Measurements from ENCODE around the gene BNIP3. TPM values are rescaled to one million over a fixed set of nuclear protein-coding genes. Genes with fewer than 3 reads are reported as not detected.

Gene BNIP3
- total RNA-seq, 1 donor from 2014 or later, result 88.9 TPM

- Mint-ChIP-seq H3K9me3 (ENCODE audit: low read depth) (no peaks in the 10 kb centered on the region), H3K36me3 (ENCODE audit: low read depth) (peaks cover 9% of the 10 kb centered on the region), H3K27me3 (ENCODE audit: low read depth) (no peaks in the 10 kb centered on the region), H3K4me1 (ENCODE audit: low read depth) (no peaks in the 10 kb centered on the region), H3K4me3 (ENCODE audit: unreplicated experiment) (no peak overlapping the region), H3K27ac (ENCODE audit: unreplicated experiment) (no peak overlapping the region)
- no peak for DNase-seq (ENCODE audit: low spot score)
- TF ChIP-seq CTCF (IDR thresholded peaks at IDR 0.05), result no peak
Observed at GRCh38 chr10:131964298-131964697, 17.4 kb downstream of the BNIP3 start.

GRCh38 chr10:131963811-131964210 lies 17.9 kb downstream of the BNIP3 start:
- Mint-ChIP-seq H3K27ac (ENCODE audit: unreplicated experiment) (no peak overlapping the region), H3K36me3 (ENCODE audit: low read depth) (peaks cover 7% of the 10 kb centered on the region), H3K27me3 (ENCODE audit: low read depth) (no peaks in the 10 kb centered on the region), H3K4me1 (ENCODE audit: low read depth) (no peaks in the 10 kb centered on the region), H3K9me3 (ENCODE audit: low read depth) (no peaks in the 10 kb centered on the region), H3K4me3 (ENCODE audit: unreplicated experiment) (no peak overlapping the region)
- DNase-seq (ENCODE audit: low spot score), result no peak
- TF ChIP-seq CTCF (IDR thresholded peaks at IDR 0.05), result no peak

- H3K4me3 Mint-ChIP-seq (ENCODE audit: unreplicated experiment), result no peak overlapping the region
- no peaks in the 10 kb centered on the region for H3K4me1 Mint-ChIP-seq (ENCODE audit: low read depth)
- DNase-seq (ENCODE audit: low spot score), result no peak
- no peaks in the 10 kb centered on the region for H3K27me3 Mint-ChIP-seq (ENCODE audit: low read depth)
- no peaks in the 10 kb centered on the region for H3K9me3 Mint-ChIP-seq (ENCODE audit: low read depth)
- no peak overlapping the region for H3K27ac Mint-ChIP-seq (ENCODE audit: unreplicated experiment)
- H3K36me3 Mint-ChIP-seq (ENCODE audit: low read depth), result peaks cover 5% of the 10 kb centered on the region
- TF ChIP-seq CTCF (IDR thresholded peaks at IDR 0.05), result no peak
Observed at GRCh38 chr10:131963350-131963749, 18.4 kb downstream of the BNIP3 start.

GRCh38 chr10:131961777-131962662 lies 19.7 kb downstream of the BNIP3 start:
- Mint-ChIP-seq H3K4me1 (ENCODE audit: low read depth) (no peaks in the 10 kb centered on the region), H3K27me3 (ENCODE audit: low read depth) (no peaks in the 10 kb centered on the region), H3K36me3 (ENCODE audit: low read depth) (peaks cover 9% of the 10 kb centered on the region), H3K4me3 (ENCODE audit: unreplicated experiment) (no peak overlapping the region), H3K27ac (ENCODE audit: unreplicated experiment) (no peak overlapping the region), H3K9me3 (ENCODE audit: low read depth) (no peaks in the 10 kb centered on the region)
- DNase-seq (ENCODE audit: low spot score), result no peak
- no peak for TF ChIP-seq CTCF (IDR thresholded peaks at IDR 0.05)

GRCh38 chr10:131961047-131961776 lies 20.5 kb downstream of the BNIP3 start:
- H3K36me3 Mint-ChIP-seq (ENCODE audit: low read depth), result peaks cover 12% of the 10 kb centered on the region
- H3K27me3 Mint-ChIP-seq (ENCODE audit: low read depth), result no peaks in the 10 kb centered on the region
- H3K4me3 Mint-ChIP-seq (ENCODE audit: unreplicated experiment), result no peak overlapping the region
- peak; percentile 81 for DNase-seq (ENCODE audit: low spot score)
- no peak overlapping the region for H3K27ac Mint-ChIP-seq (ENCODE audit: unreplicated experiment)
- no peaks in the 10 kb centered on the region for H3K4me1 Mint-ChIP-seq (ENCODE audit: low read depth)
- H3K9me3 Mint-ChIP-seq (ENCODE audit: low read depth), result no peaks in the 10 kb centered on the region
- no peak for TF ChIP-seq CTCF (IDR thresholded peaks at IDR 0.05)
